Measurements from ENCODE around the gene RUNX2.

The RUNX2 gene

GRCh38 chr6:45595010-45595851, 267.1 kb downstream of the RUNX2 start:
- no peak for DNase-seq

GRCh38 chr6:45597424-45597823, 269.3 kb downstream of the RUNX2 start:
- DNase-seq = no peak

- no peak for DNase-seq
These were observed 270.9 kb downstream of the RUNX2 start for GRCh38 chr6:45599053-45599452.

GRCh38 chr6:45605971-45606370, 277.8 kb downstream of the RUNX2 start:
- DNase-seq = no peak

- DNase-seq = no peak
These were observed 278.8 kb downstream of the RUNX2 start for GRCh38 chr6:45606831-45607400.

GRCh38 chr6:45607798-45608197, 279.7 kb downstream of the RUNX2 start:
- DNase-seq = peak; percentile 25

GRCh38 chr6:45608252-45608913, 280.3 kb downstream of the RUNX2 start:
- DNase-seq = no peak

- DNase-seq = no peak
These were observed 281.1 kb downstream of the RUNX2 start for GRCh38 chr6:45609141-45609638.

- DNase-seq = no peak
These were observed 282.2 kb downstream of the RUNX2 start for GRCh38 chr6:45610374-45610773.

- no peak for DNase-seq
These were observed 282.7 kb downstream of the RUNX2 start for GRCh38 chr6:45610832-45611231.

- DNase-seq = no peak
These were observed 283.4 kb downstream of the RUNX2 start for GRCh38 chr6:45611491-45611890.

- no peak for DNase-seq
These were observed 285.5 kb downstream of the RUNX2 start for GRCh38 chr6:45613656-45614055.

- DNase-seq = no peak
These were observed 286.6 kb downstream of the RUNX2 start for GRCh38 chr6:45614488-45615285.

- DNase-seq = no peak
These were observed 288.1 kb downstream of the RUNX2 start for GRCh38 chr6:45616209-45616608.

GRCh38 chr6:45617441-45617840, 289.3 kb downstream of the RUNX2 start:
- no peak for DNase-seq

- DNase-seq = no peak
These were observed 290.1 kb downstream of the RUNX2 start for GRCh38 chr6:45618259-45618658.

- DNase-seq = no peak
These were observed 291.2 kb downstream of the RUNX2 start for GRCh38 chr6:45619211-45619760.

- no peak for DNase-seq
These were observed 291.9 kb downstream of the RUNX2 start for GRCh38 chr6:45619994-45620471.

- DNase-seq = no peak
These were observed 296.1 kb downstream of the RUNX2 start for GRCh38 chr6:45624228-45624627.

GRCh38 chr6:45625191-45625664, 297.1 kb downstream of the RUNX2 start:
- DNase-seq = no peak

GRCh38 chr6:45626087-45626891, 298.2 kb downstream of the RUNX2 start:
- no peak for DNase-seq

Measured in NCI-H1105 (cell line).